Activated CD4-positive, alpha-beta T cell treated with anti-CD3 and anti-CD28 coated beads, Interleukin-2, amount 50 U/mL, for 1 hour (primary cell): Measurements from ENCODE around the gene BRI3.
"Not testable (repeated sequence)": the region's sequence is repeated elsewhere in the genome, so short reads cannot be mapped to it uniquely, and the experiment has no call there.

Experiments
- DNase-seq: peaks from one replicate; pipeline ENCODE4 v3.0.0-alpha.2; 2020

Gene BRI3

DNA sequence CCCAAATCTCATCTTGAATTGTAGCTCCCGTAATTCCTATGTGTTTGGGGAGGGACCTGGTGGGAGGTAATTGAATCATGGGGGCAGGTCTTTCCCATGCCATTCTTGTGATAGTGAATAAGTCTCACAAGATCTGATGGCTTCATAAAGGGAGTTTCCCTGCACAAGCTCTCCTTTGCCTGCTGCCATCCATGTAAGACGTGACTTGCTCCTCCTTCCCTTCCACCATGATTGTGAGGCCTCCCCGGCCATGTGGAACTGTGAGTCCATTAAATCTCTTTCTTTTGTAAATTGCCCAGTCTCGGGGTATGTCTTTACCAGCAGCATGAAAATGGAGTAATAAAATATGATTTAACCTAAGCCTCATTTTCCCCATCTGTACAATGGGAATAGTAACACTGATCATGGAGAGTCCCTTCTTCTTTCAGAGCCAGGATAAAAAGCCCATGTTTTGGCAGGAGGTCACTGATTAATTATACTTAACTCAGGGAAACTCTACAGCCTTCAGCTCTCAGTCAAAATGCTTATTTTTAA lies 34.6 kb downstream of the BRI3 start:
- DNase-seq, result not testable (repeated sequence)

GRCh38 chr7:98317366-98318040 lies 36.0 kb downstream of the BRI3 start:
- no peak for DNase-seq

GRCh38 chr7:98319176-98319575 lies 37.7 kb downstream of the BRI3 start:
- DNase-seq, result no peak

GRCh38 chr7:98321301-98321700 lies 39.8 kb downstream of the BRI3 start:
- no peak for DNase-seq

GRCh38 chr7:98322331-98323270 lies 41.1 kb downstream of the BRI3 start:
- no peak for DNase-seq

GRCh38 chr7:98323597-98324322 lies 42.3 kb downstream of the BRI3 start:
- DNase-seq, result no peak

GRCh38 chr7:98324782-98325181 lies 43.3 kb downstream of the BRI3 start:
- no peak for DNase-seq

- no peak for DNase-seq
Observed at GRCh38 chr7:98329100-98329790, 47.8 kb downstream of the BRI3 start.

GRCh38 chr7:98329791-98330373 lies 48.4 kb downstream of the BRI3 start:
- DNase-seq, result no peak

DNA sequence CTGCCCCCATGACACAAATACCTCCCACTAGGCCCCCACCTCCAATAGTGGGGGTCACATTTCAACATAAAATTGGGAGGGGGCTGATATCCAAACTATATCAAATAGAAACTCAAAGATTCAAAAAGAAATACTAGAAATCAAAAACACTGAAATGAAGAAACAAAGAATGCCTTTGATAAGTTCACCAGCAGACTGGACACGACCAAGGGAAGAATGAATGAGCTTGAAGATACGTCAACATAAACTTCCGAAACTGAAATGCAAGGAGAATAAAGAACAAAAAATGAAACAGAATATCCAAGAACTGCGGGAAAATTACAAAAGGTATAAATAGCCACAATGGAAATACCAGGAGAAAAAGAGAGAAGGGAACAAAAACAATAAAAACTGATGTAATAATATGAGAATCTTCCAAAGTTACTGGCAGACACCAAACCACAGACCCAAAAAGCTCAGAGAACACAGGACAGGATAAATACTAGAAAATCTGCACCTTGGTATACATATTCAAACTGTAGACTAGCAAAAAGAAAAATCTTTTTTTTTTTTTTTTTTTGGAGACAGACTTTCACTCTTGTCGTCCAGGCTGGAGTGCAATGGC lies 49.5 kb downstream of the BRI3 start:
- DNase-seq, result no peak

- no peak for DNase-seq
Observed at GRCh38 chr7:98334081-98334480, 52.6 kb downstream of the BRI3 start.

DNA sequence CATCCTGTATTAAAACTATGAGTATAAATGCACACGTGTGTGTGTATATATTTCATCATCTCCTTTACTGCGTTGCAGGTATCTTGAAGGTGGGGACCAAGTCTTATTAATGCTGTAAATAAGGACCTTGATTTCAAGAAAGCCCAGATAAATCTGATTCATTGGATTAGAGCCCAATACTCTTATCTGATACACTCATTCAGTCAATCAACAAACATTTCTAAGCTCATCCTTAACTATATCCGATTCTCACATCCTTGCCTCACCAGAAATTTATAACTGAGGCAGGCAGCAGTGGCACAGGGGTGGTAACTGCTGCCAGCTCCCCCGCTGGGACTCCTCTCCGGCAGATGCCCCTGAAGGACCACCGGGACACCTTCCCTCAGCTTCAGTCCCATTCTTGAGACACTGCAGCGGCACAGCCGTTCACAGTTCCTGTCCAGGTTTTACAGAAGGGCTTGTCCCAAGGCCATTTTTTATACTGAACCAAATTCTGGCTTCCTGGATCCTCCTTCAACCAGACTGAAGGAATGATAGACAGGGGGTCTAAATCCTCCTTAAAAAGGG lies 54.0 kb downstream of the BRI3 start:
- DNase-seq, result no peak

DNA sequence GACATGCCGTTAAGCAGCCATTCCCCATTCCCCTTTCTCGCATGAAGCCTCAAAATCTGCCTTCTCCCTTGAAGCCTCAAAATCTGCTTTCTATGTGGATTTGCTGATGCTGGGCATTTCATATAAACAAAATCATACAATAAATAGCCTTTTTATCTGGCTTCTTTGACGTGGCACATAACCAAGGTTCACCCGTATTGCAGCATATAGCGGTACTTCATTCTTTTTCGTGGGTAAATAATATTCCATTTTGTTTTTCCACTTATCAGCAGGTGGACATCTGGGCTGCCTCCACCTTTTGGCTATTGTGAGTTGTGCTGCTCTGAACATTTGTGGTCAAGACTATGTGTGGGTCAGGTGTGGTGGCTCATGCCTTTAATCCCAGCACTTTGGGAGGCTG lies 57.0 kb downstream of the BRI3 start:
- DNase-seq, result no peak

DNA sequence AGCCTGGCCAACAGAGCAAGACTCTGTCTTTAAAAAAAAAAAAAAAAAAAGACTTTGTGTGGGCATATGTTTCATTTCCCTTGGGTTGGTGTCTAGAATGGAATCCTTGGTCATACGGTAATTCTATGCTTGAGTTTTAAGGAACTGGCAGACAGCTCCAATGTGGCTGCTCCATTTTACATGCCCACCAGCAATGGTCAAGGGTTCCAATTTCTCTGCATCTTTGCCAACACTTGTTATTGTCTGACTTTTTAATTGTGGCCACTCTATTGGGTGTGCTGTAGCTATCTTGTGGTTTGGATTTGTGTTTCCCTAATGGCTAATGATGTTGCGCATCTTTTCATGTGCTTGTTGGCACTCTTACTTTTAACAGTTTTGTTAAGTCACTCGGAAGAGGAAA lies 57.6 kb downstream of the BRI3 start:
- DNase-seq, result no peak

- no peak for DNase-seq
Observed at GRCh38 chr7:98341106-98341505, 59.6 kb downstream of the BRI3 start.
